D341Med (cell line): ENCODE data around the gene ASF1B.

Experiments used
- DNase-seq: peaks from one replicate; pipeline ENCODE4 v3.0.0; 2012; ENCODE audit warnings: low spot score

ASF1B gene

DNA sequence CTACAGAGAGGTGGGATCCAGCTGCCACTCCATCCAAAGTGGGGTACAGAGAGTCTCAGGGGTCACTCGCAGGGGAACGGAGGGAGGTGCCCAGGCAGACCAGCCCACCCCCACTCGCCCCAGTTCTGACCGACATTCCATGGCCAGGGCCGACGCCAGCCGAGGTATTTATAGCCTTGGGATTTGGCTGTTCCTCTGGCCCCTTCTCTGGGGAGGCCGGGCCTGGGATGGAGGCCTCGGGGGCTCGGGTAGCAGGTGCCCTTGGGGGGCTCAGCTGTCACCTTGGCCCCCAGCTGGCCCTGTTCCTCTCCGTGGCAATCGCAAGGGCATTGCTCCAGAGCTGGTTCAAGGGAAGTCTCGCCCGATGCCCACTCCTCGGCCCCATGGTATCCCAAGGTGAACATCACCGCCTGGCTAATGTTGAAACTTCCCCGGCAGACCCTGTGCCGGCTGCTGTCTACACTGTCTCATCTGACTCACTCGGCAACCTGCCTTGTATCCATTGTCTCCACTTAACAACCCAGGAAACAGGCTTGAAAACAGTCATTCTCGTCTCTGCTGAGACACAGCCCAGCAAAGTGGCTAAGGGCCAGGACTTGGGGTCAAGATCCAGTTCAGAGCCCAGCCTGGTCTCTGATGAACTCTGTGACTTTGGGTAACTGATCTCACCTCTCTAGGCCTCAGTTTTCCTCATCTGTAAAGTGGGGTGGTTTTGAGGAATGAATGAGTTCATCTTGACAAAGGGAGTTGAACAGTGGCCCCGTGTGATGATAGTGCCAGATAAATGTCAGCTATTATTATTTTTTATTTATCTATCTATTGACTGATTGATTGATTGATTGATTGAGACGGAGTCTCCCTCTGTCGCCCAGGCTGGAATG lies 28.6 kb downstream of the ASF1B start:
- DNase-seq = no peak

DNA sequence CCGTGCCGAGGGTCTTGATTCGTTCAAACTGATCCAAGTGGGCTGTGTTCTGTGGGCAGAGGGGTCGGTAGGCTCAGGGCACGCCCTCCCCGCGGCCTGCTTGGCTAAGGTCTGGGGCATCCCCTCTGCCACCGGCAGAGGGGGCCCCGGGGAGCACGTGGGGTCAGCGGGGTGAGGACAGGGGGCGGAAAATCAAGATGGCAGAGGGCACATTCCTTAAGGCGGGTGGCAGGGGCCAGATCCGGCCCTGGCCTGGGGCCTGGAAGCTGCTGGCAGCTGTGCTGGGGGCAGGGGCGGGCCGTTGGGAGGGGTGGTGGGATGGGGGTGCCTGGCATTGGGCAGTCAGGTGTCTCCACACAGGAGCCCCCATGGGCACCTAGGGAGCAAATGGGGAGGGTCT lies 29.5 kb downstream of the ASF1B start:
- DNase-seq = no peak

DNA sequence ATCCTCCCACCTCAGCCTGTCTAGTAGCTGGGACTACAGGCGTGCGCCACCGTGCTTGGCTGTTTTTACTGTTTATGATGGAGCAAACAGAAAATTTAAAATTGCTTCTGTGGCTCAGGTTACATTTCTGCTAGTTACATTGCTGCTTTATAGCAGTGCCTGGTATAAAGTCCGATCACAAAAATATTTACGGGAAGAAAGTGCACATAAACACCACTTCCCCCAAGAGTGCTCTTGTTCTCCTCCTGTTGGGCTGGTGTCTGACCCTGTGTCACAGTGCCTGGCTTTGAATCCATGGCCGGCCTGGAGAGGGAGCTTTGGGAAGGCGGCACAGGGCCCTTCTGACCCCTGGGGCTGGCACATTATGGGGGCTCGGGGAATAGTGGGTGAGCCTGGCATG lies 30.7 kb downstream of the ASF1B start:
- DNase-seq = no peak

DNA sequence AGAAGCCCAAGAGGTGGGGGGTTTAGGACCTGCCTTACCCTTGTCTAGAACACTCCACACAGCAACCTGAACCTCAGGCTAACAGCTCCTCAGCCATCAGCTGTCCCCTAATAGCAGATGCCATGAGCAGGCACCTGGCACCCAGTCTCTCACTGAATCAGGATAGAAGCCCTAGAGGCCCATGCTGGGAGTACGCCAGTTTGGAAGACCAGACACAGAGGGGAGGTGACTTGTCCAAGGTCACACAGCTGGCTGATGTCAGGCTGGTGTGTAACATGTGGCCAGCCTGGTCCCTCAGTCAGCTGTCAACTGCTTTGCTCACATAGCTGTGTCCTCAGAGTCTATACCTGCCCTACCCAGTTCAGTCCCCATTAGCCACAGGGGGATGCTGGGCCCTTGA lies 33.1 kb downstream of the ASF1B start:
- DNase-seq = no peak

DNA sequence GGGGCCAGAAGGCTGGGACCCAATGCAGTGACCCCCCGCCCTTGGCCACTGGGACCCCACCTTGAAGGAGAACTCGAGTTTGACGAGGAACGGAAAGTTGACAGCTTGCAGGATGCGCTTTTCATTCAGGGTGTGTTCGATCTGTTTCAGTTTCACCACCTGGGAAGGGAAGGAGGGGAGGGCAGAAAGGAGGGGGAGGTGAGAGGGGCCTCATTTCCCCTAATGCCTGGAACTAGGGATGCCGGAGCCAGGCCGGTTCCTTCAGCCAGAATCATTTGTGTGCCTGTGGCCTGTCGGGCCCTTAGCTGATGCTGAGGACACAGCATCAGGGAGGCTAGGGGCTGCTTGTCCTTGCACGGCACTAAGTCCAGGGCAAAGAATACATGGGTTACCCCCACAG lies 33.6 kb downstream of the ASF1B start:
- no peak for DNase-seq

DNA sequence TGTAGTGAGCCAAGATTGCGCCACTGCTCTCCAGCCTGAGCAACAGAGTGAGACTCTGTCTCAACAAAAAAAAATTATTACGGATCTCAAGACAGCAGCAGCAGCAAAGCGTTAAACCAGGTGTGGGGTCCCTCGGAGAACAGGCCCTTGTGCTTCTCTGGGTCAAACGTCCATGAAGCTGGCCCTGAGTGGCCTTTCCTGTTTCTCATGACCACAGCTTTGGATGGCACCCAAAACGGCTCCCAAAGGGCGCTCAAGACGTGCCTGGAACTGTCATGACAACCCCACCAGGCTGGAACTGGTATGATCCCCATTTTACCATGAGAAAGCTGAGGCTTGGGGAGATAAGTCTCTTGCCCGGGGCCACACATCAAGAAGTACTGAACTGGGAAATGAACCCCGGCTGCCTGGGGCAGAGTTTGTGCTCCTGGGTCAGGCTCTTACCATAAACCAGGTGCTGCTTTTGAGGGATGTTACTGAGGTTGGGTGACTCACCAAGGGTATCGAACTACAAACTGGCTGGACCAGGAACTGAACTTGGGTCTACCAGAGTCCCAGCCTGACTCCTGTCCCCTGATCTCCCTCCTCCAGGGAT lies 34.2 kb downstream of the ASF1B start:
- no peak for DNase-seq

DNA sequence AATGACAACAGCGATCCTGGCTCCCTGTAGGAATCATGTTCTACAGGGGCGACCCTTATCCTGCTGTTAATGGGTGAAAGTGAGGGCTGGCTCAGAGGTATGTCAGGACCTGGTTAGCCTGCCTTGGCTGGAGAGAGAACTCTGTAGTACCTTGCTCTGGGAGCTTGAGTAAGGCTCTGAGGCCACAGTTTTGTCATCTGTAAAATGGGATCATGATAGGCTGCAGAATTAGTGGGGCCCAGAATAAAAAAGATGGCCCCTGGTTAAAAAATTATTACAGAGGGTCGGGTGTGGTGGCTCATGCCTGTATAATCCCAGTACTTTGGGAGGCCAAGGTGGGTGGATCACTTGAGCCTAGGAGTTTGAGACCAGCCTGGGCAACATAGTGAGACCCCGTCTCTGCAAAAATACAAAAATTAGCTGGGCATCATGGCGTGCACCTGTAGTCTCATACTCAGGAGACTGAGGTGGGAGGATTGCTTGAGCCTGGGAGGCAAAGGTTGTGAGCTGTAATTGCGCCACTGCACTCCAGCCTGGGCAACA lies 35.3 kb downstream of the ASF1B start:
- no peak for DNase-seq

DNA sequence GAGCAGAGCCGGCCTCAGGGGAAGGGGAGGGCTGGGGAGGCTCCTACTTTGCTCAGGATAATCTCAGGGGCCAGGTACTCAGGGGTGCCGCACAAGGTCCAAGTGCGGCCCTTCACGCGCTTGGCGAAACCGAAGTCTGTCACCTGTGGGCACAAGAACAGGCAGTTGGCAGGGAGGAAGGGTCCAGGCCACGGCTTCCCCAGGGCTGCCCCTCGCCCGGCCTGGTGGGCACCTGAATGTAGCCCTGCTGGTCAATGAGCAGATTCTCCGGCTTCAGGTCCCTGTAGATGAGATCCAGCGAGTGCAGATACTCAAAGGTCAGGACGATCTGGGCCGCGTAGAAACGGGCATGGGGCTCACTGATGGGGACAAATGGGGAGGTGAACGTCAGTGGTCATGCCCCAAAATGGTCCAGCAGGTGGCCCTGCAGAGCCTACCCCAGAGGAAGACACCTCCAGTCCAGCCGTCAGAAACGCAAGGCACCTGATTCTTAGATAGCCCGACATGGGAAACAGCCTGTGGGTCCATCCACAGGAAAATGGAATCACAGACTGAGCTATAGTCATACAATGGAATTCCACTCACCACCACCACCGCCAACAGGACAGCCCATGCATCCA lies 38.7 kb downstream of the ASF1B start:
- no peak for DNase-seq

DNA sequence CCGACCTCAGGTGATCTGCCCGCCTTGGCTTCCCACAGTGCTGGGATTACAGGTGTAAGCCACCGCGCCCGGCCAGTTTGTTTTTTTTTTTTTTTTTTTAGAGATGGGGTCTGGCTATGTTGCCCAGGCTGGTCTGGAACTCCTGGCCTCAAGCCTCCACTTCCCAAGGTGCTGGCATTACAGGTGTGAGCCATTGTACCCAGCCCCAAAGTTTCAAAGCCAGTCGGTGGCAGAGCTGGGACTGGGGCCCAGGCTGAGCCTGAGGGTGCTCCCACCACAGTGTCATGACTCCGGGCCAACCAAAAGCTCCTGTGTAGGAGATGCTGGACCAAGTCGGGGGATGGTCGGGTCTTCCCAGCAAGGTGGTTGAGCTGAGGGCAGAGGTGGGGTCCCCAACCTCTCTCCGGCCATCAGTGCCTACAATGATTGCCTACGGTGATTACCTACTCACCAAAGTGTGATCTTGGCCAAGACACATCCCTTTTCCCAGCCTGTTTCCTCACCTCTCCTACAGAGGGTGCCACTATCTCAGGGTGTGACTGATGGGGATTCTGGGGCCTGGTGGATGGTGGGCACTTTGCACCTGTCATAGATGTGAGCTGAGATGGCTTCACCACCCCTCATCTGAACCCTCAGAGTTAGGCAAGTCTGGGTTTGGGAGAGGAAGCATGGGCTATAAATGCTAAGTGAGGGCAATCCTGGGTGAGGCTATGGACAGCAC lies 40.0 kb downstream of the ASF1B start:
- DNase-seq = no peak

DNA sequence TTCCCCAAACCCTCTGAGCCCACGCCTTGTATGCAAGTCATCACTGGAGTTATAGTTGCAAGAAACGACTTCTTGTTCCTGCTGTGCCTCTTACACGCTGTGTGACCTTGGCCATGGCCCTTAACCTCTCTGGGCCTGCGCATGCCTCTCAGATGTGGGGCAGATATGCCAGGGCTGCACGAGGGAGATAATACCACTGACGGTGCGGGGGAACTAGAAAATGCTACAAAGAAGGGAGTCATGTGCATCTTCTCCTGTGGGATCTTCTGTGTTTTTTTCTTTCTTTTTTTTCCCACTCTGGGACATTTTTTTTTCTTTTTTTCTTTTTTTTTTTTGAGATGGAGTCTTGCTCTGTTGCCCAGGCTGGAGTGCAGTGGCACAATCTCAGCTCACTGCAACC lies 41.5 kb downstream of the ASF1B start:
- no peak for DNase-seq

DNA sequence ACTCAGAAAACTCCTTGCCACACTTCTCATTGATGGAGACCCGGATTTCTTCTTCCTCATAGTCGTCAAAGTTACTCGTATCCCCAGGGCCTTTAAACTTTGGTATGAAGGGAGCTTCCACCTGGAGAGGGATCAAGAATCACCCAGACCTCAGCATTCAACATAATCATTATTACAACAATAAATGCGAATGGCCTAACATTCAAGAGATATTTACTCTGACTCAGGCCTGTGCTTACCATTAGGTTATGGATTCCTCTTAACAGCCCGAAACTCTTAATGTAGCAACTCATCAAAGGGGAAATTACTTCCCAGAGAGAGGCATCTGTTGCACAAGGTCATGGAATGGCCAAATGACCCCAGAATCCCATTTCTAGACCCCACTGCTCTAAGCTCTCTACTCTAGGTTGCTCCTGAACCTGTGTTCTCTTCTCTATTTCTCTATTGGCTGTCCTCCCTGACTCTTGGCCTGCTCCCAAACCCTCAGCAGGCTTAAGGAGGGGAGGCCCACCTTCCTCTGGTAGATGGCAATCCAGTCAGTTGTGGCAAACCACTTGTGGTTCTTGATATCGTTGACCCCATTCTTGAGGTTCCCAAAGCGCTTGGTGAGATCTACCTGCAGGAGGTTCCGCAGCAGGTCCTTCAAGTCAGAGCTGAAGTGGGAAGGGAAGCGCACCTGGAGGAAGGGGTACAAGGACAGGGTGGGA lies 43.1 kb downstream of the ASF1B start:
- DNase-seq = no peak

DNA sequence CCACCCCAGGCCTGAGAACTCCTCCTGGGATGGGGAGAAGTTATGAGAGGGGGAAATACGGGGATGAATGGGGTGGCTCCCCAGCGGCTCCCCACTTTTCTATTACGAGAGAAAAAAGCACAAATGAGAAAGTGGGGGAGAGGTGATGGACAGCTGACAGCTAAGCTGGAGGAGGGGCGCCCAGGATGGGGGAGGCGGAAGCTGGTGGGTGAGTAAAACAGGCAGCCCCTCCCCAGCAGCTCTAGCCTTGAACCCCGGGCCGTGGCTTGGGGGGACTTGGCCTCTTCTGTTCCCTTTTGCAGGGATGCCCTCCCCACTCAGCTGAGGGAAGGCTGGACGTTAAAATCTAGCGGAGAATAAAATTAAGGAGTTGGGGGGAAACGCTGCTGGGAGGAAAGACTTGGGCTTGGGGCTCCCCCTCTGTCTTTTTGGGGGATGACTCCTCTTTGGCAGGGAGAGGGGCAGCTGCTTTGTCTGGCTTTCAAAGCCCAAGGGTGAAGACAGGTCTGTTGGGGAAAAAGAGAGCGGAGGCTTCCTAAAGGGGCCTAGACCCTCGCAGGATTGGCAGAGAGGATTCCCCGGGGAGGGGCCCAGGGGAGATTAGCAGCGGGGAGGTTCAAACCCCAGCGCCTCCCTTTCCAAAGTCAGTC lies 44.5 kb downstream of the ASF1B start:
- DNase-seq = peak; percentile 75

DNA sequence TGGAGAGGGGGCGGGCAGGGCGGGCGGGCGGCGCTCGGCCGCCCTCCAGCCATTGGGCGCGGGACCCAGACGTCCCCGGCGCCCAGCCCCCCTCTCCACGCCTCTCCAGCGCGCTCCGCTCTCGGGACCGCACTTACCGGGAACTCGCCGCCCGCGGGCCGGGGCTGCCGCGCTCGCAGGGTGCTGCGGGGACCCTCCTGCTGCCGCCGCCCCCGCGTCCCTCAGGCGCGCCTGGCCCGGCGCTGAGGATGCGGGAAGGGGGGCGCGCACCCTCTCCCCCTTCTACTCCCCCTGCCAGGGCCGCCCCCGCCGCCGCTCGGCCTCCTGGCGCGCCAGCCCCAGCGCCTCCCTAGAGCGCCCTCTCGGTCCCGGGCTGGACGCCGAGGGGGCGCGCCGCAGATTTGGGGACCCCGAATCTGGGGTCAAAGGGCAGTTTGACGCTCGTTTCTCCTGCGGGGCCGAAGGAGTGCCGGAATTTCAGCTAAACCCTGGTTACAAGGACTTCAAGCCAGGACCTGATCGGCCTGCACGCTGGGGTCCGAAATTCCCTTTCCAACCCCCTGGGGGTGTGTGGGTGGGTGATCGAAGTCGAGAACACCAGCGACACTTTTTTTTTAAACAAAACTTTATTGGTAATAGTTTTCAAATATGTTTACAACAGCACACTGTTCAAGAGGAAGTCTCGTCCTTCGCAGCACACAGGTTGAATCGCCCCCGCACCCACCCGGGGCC lies 45.1 kb downstream of the ASF1B start:
- DNase-seq = no peak

DNA sequence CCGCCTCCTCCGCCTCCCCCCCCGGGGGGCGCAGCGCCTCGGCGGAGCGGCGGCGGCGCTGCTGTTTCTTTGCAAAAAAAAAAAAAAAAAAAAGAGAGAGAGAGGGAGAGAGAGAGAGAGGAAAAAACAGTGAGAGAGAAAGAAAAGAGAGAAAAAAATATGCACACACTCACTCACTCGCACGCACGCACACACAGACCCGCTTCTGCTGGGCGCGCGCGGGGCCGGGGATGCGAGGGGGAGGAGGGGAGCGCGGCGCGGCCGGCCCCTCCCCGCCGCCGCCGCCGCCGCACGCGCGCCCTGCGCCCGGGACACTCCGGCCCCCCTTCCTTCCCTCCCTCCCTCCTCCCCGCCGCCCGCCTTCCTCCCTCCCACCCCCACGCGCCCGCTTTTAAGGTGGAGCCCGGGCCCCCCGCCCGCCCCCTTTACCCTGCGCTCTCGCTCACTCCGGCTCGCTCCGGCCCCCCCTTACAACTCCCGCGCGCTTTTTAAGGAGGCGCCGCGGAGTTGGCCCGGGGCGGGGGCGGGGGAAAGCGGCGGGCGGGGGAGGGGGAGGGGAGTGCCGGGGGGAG lies 45.8 kb downstream of the ASF1B start, which contains the start of gene SAMD1:
Gene SAMD1, minus strand, starts transcription at position 243 of the 572 bp plus-strand sequence.
- DNase-seq = peak; percentile 93

DNA sequence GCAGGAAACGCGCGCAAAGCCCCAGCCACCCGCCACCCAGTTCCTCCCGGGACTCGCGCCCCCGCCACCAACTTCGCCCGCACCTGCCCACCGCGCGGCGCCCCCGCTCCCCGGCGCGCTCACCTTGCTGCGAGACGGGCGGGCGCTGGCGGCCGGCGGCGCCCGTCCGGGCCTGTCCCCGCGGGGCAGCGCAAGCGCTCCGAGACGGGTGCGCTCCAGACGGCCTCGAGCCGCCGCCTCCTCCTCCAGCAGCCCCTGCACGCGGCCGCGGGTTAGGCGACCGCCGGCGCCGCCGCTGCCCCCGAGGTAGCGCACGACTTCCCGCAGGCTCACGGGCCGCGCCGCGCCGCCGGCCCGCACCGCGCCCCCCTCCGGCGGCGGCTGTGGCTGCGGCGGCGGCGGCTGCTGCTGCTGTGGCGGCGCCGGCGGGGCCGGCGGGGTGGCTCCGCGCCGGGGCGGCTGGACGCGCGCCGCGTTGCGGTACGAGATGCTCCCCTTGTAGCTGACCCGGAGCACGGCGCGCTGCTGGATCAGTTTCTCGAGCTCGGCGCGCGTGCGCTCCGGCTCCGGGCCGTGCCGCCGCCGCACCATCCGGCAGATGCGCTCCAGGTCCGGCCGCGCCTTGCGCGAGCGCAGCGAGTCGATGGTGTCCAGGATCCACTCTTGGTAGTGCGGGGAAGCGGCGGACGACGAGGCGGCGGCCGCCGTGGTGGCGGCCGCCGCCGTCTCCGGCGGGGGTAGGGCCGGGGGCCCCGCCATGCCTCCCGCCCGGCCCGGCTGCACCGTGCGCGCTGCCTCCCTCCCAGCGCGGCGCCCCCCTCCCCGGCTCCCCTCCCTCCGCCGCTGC lies 46.5 kb downstream of the ASF1B start:
- DNase-seq = peak; percentile 82

DNA sequence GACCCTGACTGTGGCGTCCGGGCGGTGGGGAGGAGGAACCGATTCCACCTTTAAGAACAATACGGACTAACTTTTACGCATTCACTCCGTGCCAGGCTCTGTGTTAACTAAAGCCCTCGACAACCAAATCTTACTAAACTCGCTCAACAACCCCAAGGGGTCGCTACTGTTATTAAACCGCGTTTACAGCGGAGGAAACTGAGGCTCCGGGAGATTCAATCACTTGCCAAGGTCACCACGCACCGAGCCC lies 47.1 kb downstream of the ASF1B start:
- no peak for DNase-seq

DNA sequence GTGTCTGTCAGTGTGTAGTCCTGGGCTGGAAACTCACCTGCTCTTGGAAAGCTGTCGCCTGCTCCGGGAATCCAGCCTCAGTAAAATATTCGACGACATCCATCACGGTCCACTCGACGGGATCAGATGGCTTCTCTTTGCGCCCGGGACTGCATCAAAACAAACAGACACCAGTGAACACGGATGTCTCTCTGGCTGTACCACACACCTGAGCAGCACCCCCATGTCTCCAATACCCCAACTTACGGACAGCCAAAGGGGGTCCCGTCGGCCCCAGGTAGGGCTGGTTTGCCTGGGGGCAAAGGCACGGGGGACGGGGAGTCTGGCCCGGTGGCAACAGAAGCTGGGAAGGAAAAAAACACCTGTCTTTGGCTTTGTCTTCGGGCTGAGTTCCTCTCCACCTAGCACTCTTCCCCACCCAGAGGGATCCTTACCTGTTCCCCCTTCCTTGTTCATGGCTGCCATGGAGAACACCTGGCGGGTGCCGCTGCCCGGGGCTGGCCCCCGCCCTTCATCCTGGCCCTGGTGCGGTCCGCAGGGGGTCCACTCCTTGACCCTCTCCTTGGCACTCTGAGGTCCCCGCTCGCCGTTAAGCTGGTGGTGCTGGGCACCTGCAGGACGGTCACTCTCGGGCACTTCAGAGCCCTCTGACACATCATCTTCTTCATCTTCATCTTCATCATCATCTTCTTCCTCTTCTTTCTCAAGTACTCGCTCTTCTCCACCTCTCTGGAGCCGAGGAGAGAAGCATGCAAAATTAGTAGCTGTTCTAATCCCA lies 47.6 kb downstream of the ASF1B start:
- DNase-seq = no peak

DNA sequence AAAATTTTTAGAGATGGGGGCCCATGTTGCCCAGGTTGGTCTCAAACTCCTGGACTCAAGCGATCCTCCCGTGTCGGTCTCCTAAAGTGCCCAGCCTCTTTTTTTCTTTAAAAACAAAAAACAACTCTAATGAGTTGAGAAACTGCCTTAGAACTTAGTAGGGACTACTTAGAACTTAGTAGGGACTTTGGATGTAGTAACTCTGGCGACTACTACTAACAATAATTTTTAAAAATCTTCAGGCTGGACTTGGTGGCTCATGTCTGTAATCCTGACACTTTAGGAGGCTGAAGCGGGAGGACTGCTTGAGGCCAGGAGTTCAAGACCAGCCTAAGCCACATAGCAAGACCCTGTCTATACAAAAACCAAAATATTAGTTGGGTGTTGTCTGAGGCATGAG lies 50.3 kb downstream of the ASF1B start:
- no peak for DNase-seq
